NOMO-1 treated with dmso at 0.1 percent for 144 hours (cell line): Measurements from ENCODE around the gene NPHS2.
"Not testable (repeated sequence)": the region's sequence is repeated elsewhere in the genome, so short reads cannot be mapped to it uniquely, and the experiment has no call there.

Experiments
- DNase-seq: peaks from one replicate; lab custom pipeline; 2025; ENCODE audit not compliant: unreplicated experiment; lab: John Stamatoyannopoulos, UW

NPHS2 gene

DNA sequence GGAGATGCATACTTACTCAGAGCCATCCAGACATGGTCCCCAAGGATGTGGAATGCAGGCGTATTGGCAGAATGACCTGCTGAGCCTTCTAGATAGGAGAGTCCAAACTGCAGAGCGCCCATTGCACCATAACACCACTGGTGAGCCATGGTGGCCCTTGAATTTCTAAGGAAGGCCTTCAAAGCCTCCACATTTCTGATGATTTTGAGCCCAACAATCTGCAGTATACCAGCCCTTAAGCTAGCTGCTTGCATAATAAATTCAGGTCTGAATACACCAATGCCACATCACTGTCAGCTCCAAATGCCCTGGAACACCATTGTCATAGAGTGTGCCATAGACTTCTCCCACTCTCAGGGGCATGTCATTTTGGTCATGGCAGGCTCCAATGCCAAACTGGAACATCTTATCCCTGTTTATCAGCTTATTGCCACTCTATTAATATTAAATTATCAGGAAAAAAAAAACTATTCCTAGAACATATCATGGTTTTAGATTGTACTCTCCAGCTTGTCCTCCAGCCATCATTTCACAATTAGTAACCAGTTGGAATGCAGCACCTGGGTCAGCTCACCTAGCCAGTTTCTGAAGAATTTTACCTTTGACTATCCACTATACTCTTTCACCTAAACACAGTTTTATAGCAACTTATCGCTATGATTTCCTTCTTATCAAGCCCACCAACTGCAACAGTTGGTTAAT, 26.9 kb downstream of the NPHS2 start:
- DNase-seq, result no peak

GRCh38 chr1:179547021-179547535, 28.7 kb downstream of the NPHS2 start:
- no peak for DNase-seq

DNA sequence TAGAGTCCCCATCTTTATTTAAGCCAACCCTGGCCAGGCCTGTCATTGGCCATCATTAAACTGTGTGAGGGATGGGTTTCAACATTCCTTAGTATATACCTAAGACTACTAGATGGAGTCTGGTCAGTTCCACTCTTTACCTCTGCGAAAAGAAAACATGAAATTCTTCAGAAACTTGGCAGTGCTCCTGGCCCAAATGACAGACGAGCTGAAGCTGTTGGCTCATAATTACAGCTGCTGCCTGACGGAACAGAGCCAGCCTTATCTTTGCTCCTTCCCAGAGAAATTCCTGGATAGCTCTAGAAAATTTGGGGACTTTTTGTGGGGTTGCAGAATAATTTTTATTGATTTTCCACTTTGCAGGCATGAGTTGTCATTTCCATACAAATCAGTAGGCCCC, 30.4 kb downstream of the NPHS2 start:
- DNase-seq, result no peak

- no peak for DNase-seq
These were observed 34.0 kb downstream of the NPHS2 start for GRCh38 chr1:179541774-179542173.

GRCh38 chr1:179530352-179530751, 45.4 kb downstream of the NPHS2 start:
- no peak for DNase-seq

- no peak for DNase-seq
These were observed 46.1 kb downstream of the NPHS2 start for GRCh38 chr1:179529482-179530195.

GRCh38 chr1:179518544-179518943, 57.2 kb downstream of the NPHS2 start:
- DNase-seq, result not testable (repeated sequence)

- no peak for DNase-seq
These were observed 58.6 kb downstream of the NPHS2 start for GRCh38 chr1:179516976-179517705.

- DNase-seq, result no peak
These were observed 65.7 kb downstream of the NPHS2 start for GRCh38 chr1:179510038-179510437.

DNA sequence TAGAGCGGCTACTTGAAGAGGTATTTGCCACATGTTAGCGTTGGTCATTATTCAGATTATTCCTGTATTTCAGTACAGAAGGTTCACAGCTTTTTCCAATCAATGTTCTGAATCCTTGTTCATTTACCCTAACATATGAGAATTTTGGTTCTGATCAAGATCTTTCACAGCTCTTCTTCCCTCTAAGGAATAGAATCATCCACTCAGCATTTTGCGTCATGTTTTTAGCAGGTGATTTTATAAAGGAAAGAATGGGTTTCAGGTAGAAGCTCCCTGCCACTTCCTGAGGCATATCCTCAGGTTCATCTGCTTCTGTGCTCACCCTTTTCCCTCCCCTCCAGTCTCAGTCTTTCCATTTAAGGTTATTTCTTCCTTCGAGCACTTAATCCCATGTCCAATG, 66.4 kb downstream of the NPHS2 start:
- DNase-seq, result no peak

DNA sequence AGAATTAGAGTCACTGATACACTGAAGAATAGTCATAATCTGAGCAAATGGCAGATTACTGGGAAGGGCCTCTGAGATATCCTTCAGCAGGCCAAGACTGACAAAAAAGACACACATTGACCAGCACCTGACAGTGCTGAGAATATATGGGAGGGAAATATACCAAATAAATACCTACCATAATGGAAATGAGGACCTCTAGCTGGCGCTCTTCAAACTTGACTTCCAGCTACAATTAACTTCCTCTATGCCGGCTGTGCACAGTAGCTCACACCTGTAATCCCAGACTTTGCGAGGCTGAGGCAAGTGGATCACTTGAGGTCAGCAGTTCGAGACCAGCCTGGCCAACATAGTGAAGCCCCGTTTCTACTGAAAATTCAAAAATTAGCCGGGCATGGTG, 69.5 kb downstream of the NPHS2 start:
- no peak for DNase-seq
